Osteocyte (in vitro differentiated cells): ENCODE data around the gene MAP2K2. TPM values are rescaled to one million over a fixed set of nuclear protein-coding genes. Genes with fewer than 3 reads are reported as not detected.
A peak's percentile ranks its signal among the peaks of the same experiment; 100 is the strongest.

Experiments used
- DNase-seq: peaks from one replicate; pipeline ENCODE4 v3.0.0; 2021; ENCODE audit warnings: mixed read lengths; ENCODE audit not compliant: unreplicated experiment; ENCODE audit errors: extremely low spot score
- H3K27ac Mint-ChIP-seq: one replicate; pipeline ENCODE4 v1.8.0; 2021; ENCODE audit warnings: mild to moderate bottlenecking, mixed read lengths; ENCODE audit not compliant: unreplicated experiment
- H3K27me3 Mint-ChIP-seq: one replicate; pipeline ENCODE4 v1.8.0; 2021; ENCODE audit warnings: mixed read lengths; ENCODE audit not compliant: unreplicated experiment
- H3K36me3 Mint-ChIP-seq: one replicate; pipeline ENCODE4 v1.8.0; 2021; ENCODE audit warnings: mixed read lengths; ENCODE audit not compliant: unreplicated experiment
- H3K4me1 Mint-ChIP-seq: one replicate; pipeline ENCODE4 v1.8.0; 2021; ENCODE audit warnings: mixed read lengths; ENCODE audit not compliant: unreplicated experiment
- H3K4me3 Mint-ChIP-seq: one replicate; pipeline ENCODE4 v1.8.0; 2021; ENCODE audit warnings: mild to moderate bottlenecking, moderate library complexity, mixed read lengths; ENCODE audit not compliant: unreplicated experiment
- H3K9me3 Mint-ChIP-seq: one replicate; pipeline ENCODE4 v1.8.0; 2021; ENCODE audit warnings: mixed read lengths; ENCODE audit not compliant: unreplicated experiment
- CTCF ChIP-seq: fragments of 200-600 bp; sonication (generic); IDR thresholded peaks from 2 replicates; pipeline ENCODE4 v1.5.0; 2021; ENCODE audit warnings: antibody characterized with exemption, mild to moderate bottlenecking, moderate library complexity
- total RNA-seq: library from RNA; stranded (reverse); gene quantifications from 2 replicates; pipeline ENCODE4 v1.2.1, GENCODE V29; 2021

MAP2K2 gene
- total RNA-seq, 1 donor from 2014 or later: 174 TPM

GRCh38 chr19:4121273-4121612 is 2.7 kb downstream of the MAP2K2 start:
- H3K9me3 Mint-ChIP-seq: no peaks in the 10 kb centered on the region
- peaks cover 24% of the 10 kb centered on the region for H3K4me1 Mint-ChIP-seq
- DNase-seq: no peak
- H3K27me3 Mint-ChIP-seq: no peaks in the 10 kb centered on the region
- peaks cover 20% of the 10 kb centered on the region for H3K36me3 Mint-ChIP-seq
- TF ChIP-seq CTCF: no peak
- H3K4me3 Mint-ChIP-seq: no peak overlapping the region
- H3K27ac Mint-ChIP-seq: peak overlapping the region; percentile 47

- no peaks in the 10 kb centered on the region for H3K9me3 Mint-ChIP-seq
- H3K27me3 Mint-ChIP-seq: no peaks in the 10 kb centered on the region
- H3K36me3 Mint-ChIP-seq: peaks cover 20% of the 10 kb centered on the region
- peaks cover 24% of the 10 kb centered on the region for H3K4me1 Mint-ChIP-seq
- H3K27ac Mint-ChIP-seq: peak overlapping the region; percentile 47
- no peak for DNase-seq
- TF ChIP-seq CTCF: no peak
- H3K4me3 Mint-ChIP-seq: no peak overlapping the region
Measured at GRCh38 chr19:4120559-4121272, 3.2 kb downstream of the MAP2K2 start.

GRCh38 chr19:4119763-4120162 is 4.2 kb downstream of the MAP2K2 start:
- TF ChIP-seq CTCF: no peak
- Mint-ChIP-seq H3K36me3 (peaks cover 20% of the 10 kb centered on the region), H3K9me3 (no peaks in the 10 kb centered on the region), H3K27ac (no peak overlapping the region), H3K4me3 (no peak overlapping the region), H3K4me1 (peaks cover 23% of the 10 kb centered on the region), H3K27me3 (no peaks in the 10 kb centered on the region)
- DNase-seq: no peak

GRCh38 chr19:4115818-4116385 is 8.0 kb downstream of the MAP2K2 start:
- DNase-seq: no peak
- TF ChIP-seq CTCF: no peak
- H3K4me1 Mint-ChIP-seq: peaks cover 5% of the 10 kb centered on the region
- no peak overlapping the region for H3K4me3 Mint-ChIP-seq
- peaks cover 36% of the 10 kb centered on the region for H3K36me3 Mint-ChIP-seq
- no peaks in the 10 kb centered on the region for H3K9me3 Mint-ChIP-seq
- no peaks in the 10 kb centered on the region for H3K27me3 Mint-ChIP-seq
- H3K27ac Mint-ChIP-seq: no peak overlapping the region

GRCh38 chr19:4115050-4115817 is 8.7 kb downstream of the MAP2K2 start:
- Mint-ChIP-seq H3K27me3 (no peaks in the 10 kb centered on the region), H3K4me3 (no peak overlapping the region), H3K9me3 (no peaks in the 10 kb centered on the region), H3K4me1 (peaks cover 2% of the 10 kb centered on the region), H3K36me3 (peaks cover 41% of the 10 kb centered on the region), H3K27ac (no peak overlapping the region)
- no peak for DNase-seq
- no peak for TF ChIP-seq CTCF
